CD14-positive monocyte (primary cell): ENCODE data around the gene TSEN54. TPM values are rescaled to one million over a fixed set of nuclear protein-coding genes. Genes with fewer than 3 reads are reported as not detected.

Experiments used
- DNase-seq, 3 donors: peaks; one replicate each; pipeline ENCODE4 v3.0.0-alpha.2; 2011 to 2022
- H2AFZ ChIP-seq: 2 replicates; pipeline ENCODE4 v1.6.0; 2012; ENCODE audit warnings: mild to moderate bottlenecking, low read depth, low read length, inconsistent platforms; ENCODE audit not compliant: insufficient read depth, poor library complexity, severe bottlenecking
- H3K27ac ChIP-seq, 2 donors: 1 replicate in 1 of 2; 2 replicates in 1 of 2; pipeline ENCODE4 v1.5.1; 2012 to 2013; ENCODE audit warnings: low read length in 2 of 2, control low read depth in 1 of 2, inconsistent platforms in 1 of 2, low read depth in 1 of 2, mild to moderate bottlenecking in 1 of 2
- H3K27me3 ChIP-seq, 2 donors: one replicate each; pipeline versions ENCODE4 v1.6.0 to v1.6.1; 2011 to 2013; ENCODE audit warnings: low read length in 2 of 2; ENCODE audit not compliant: control insufficient read depth in 2 of 2, insufficient read depth in 2 of 2
- H3K36me3 ChIP-seq, 2 donors: replicated peaks in 1 of 2; 1 replicate in 1 of 2; 2 replicates in 1 of 2; pipeline versions ENCODE4 v1.5.1 to v1.6.1; 2012 to 2013; ENCODE audit warnings: low read length in 2 of 2, control low read depth in 1 of 2, inconsistent platforms in 1 of 2, mild to moderate bottlenecking in 1 of 2; ENCODE audit not compliant: insufficient read depth in 2 of 2, control insufficient read depth in 1 of 2
- H3K4me1 ChIP-seq, 2 donors: 1 replicate in 1 of 2; 2 replicates in 1 of 2; pipeline versions ENCODE4 v1.5.1 to v1.6.1; 2012 to 2013; ENCODE audit warnings: low read length in 2 of 2, control low read depth in 1 of 2, inconsistent platforms in 1 of 2, mild to moderate bottlenecking in 1 of 2, moderate library complexity in 1 of 2; ENCODE audit not compliant: insufficient read depth in 2 of 2, control insufficient read depth in 1 of 2
- H3K4me2 ChIP-seq: replicated peaks from 2 replicates; pipeline ENCODE3; 2012; ENCODE audit warnings: low read length, moderate library complexity, mild to moderate bottlenecking; ENCODE audit not compliant: poor library complexity, severe bottlenecking; ENCODE audit errors: extremely low read depth
- H3K4me3 ChIP-seq, 3 experiments: fragments of 200-600 bp in 1 of 3; sonication (generic) in 1 of 3; replicated peaks in 1 of 3; 1 replicate in 2 of 3; 2 replicates in 1 of 3; pipeline ENCODE4 v1.5.1; 2011 to 2013; ENCODE audit warnings: low read length in 3 of 3, mild to moderate bottlenecking in 3 of 3, control low read depth in 2 of 3, low read depth in 2 of 3, inconsistent platforms in 1 of 3, moderate library complexity in 1 of 3
- H3K79me2 ChIP-seq: 2 replicates; pipeline ENCODE4 v1.6.0; 2012; ENCODE audit warnings: mild to moderate bottlenecking, control low read depth, inconsistent platforms, low read length, moderate library complexity; ENCODE audit not compliant: insufficient read depth
- H3K9ac ChIP-seq: 2 replicates; pipeline ENCODE4 v1.6.0; 2017; ENCODE audit warnings: low read length, mild to moderate bottlenecking; ENCODE audit not compliant: insufficient read depth, poor library complexity, severe bottlenecking
- H3K9me3 ChIP-seq, 2 donors: replicated peaks in 1 of 2; 1 replicate in 1 of 2; 2 replicates in 1 of 2; pipeline versions ENCODE4 v1.5.1 to v1.6.1; 2012 to 2013; ENCODE audit warnings: low read length in 2 of 2, control low read depth in 1 of 2; ENCODE audit not compliant: control insufficient read depth in 1 of 2, insufficient read depth in 1 of 2
- H4K20me1 ChIP-seq: 2 replicates; pipeline ENCODE4 v1.6.0; 2012; ENCODE audit warnings: mild to moderate bottlenecking, low read length, control low read depth, moderate library complexity; ENCODE audit not compliant: insufficient read depth
- H3K27ac Mint-ChIP-seq, 7 donors: one replicate each; pipeline ENCODE4 v1.8.0; 2020; ENCODE audit warnings: mild to moderate bottlenecking in 7 of 7, mixed read lengths in 7 of 7, moderate library complexity in 6 of 7, inconsistent platforms in 2 of 7
- H3K27me3 Mint-ChIP-seq, 3 donors: one replicate each; pipeline ENCODE4 v1.8.0; 2021 to 2022; ENCODE audit warnings: low read depth in 3 of 3, mild to moderate bottlenecking in 3 of 3, mixed read lengths in 3 of 3, moderate library complexity in 3 of 3, inconsistent platforms in 1 of 3
- H3K36me3 Mint-ChIP-seq, 2 donors: one replicate each; pipeline ENCODE4 v1.8.0; 2020; ENCODE audit warnings: mixed read lengths in 2 of 2, inconsistent platforms in 1 of 2, mild to moderate bottlenecking in 1 of 2
- H3K4me1 Mint-ChIP-seq: one replicate; pipeline ENCODE4 v1.8.0; 2020; ENCODE audit warnings: mild to moderate bottlenecking, mixed read lengths
- H3K4me3 Mint-ChIP-seq, 2 donors: one replicate each; pipeline ENCODE4 v1.8.0; 2020; ENCODE audit warnings: mild to moderate bottlenecking in 2 of 2, mixed read lengths in 2 of 2, moderate library complexity in 1 of 2
- H3K9me3 Mint-ChIP-seq, 7 donors: one replicate each; pipeline ENCODE4 v1.8.0; 2020 to 2022; ENCODE audit warnings: mixed read lengths in 7 of 7, mild to moderate bottlenecking in 6 of 7, moderate library complexity in 6 of 7, inconsistent platforms in 2 of 7
- CTCF ChIP-seq: fragments of 200-600 bp; IDR thresholded peaks from one replicate; pipeline ENCODE4 v1.8.0; 2022; ENCODE audit warnings: antibody characterized with exemption, mild to moderate bottlenecking
- WGBS: methylation state at CpG from one replicate; pipeline ENCODE4 v1.1.5; 2013; ENCODE audit warnings: missing lambda C conversion rate; ENCODE audit not compliant: insufficient coverage; 5-methylcytosine and 5-hydroxymethylcytosine counted together
- intact Hi-C, 2 donors: fragments of 100-400 bp; cut with micrococcal nuclease; formaldehyde crosslinking; loops; one replicate each; pipeline versions ENCODE4 v1.15.0 to v1.15.1; 2023
- polyA plus RNA-seq, 3 donors: library from polyadenylated mRNA; depleted of rRNA in 1 of 3; unstranded in 2 of 3; stranded (reverse) in 1 of 3; fragments of 300-500 nt in 2 of 3; fragments of >200 nt in 1 of 3; fragmentation: Illumina TruSeq in 2 of 3; gene quantifications; 1 replicate in 2 of 3; 2 replicates in 1 of 3; pipeline ENCODE4 v1.2.3, GENCODE V29; 2012 to 2021

The TSEN54 gene
- polyA plus RNA-seq, 3 donors = 10.3 to 13.6 (median 11.8) TPM

DNA sequence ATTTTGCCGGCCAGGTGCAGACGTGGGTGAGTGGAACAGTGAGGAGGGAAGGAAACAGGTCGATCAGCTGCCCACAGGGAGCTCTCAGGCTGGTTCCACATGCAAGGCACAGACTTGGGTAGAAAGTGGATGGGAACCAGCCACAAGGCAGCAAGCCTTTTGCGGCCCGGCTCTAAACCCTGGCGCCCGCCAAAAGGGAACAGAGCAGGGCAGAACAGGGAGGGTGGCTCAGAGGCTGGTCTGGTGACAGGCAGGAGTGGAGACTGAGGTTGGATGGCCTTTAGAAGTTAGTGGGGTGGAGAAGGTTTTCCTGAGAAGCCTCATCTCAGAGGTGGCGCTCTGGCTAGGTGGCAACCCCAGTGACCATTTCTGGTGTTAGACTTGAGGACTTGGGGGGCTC lies 19.5 kb downstream of the TSEN54 start:
- H3K27ac Mint-ChIP-seq = peak overlapping the region in 1 of 7 donors; percentile 21
- H3K27me3 Mint-ChIP-seq = peaks cover 1 to 14% (median 4%) of the 10 kb centered on the region in 3 donors
- no peaks in the 10 kb centered on the region for H4K20me1 ChIP-seq
- H3K9me3 ChIP-seq = no peaks in the 10 kb centered on the region
- H3K4me1 Mint-ChIP-seq = peaks cover 8% of the 10 kb centered on the region
- no peak overlapping the region for H3K4me2 ChIP-seq
- H3K9ac ChIP-seq = no peak overlapping the region
- H3K4me3 ChIP-seq = no peak overlapping the region
- 88% methylated on average over 7 of the region's 8 CpGs for WGBS
- no peaks in the 10 kb centered on the region for H3K79me2 ChIP-seq
- no peaks in the 10 kb centered on the region for H3K36me3 Mint-ChIP-seq
- no peak overlapping the region for H3K4me3 Mint-ChIP-seq
- no peaks in the 10 kb centered on the region for H3K27me3 ChIP-seq
- no peak overlapping the region for H3K27ac ChIP-seq
- no peak for TF ChIP-seq CTCF
- H2AFZ ChIP-seq = no peak overlapping the region
- no peaks in the 10 kb centered on the region for H3K36me3 ChIP-seq
- H3K4me1 ChIP-seq = peaks cover 0 to under 1% of the 10 kb centered on the region in 2 donors
- intact Hi-C loops = no loop called here
- DNase-seq = no peak
- H3K9me3 Mint-ChIP-seq = no peaks in the 10 kb centered on the region

GRCh38 chr17:75536366-75536765 lies 20.0 kb downstream of the TSEN54 start:
- H3K27ac ChIP-seq = no peak overlapping the region
- intact Hi-C loops = no loop called here

More at GRCh38 chr17:75536366-75536765, 20.0 kb downstream of the TSEN54 start:
- 80% methylated on average over 5 of the region's 10 CpGs for WGBS
- no peaks in the 10 kb centered on the region for H3K79me2 ChIP-seq
- no peak overlapping the region for H2AFZ ChIP-seq
- no peaks in the 10 kb centered on the region for H4K20me1 ChIP-seq
- DNase-seq = no peak
- no peak for TF ChIP-seq CTCF
- no peak overlapping the region for H3K9ac ChIP-seq
- Mint-ChIP-seq H3K27ac (no peak overlapping the region), H3K9me3 (no peaks in the 10 kb centered on the region), H3K4me1 (peaks cover 11% of the 10 kb centered on the region), H3K36me3 (no peaks in the 10 kb centered on the region), H3K4me3 (no peak overlapping the region), H3K27me3 (peaks cover 1 to 14% (median 5%) of the 10 kb centered on the region in 3 donors)
- no peaks in the 10 kb centered on the region for H3K9me3 ChIP-seq
- no peak overlapping the region for H3K4me2 ChIP-seq
- H3K27me3 ChIP-seq = no peaks in the 10 kb centered on the region
- H3K4me3 ChIP-seq = no peak overlapping the region
- H3K36me3 ChIP-seq = no peaks in the 10 kb centered on the region
- peaks cover 0 to 5% of the 10 kb centered on the region in 2 donors for H3K4me1 ChIP-seq
